ENCODE measurements around the gene KRTAP9-4. TPM values are rescaled to one million over a fixed set of nuclear protein-coding genes. Genes with fewer than 3 reads are reported as not detected.
"Not testable (repeated sequence)": the region's sequence is repeated elsewhere in the genome, so short reads cannot be mapped to it uniquely, and the experiment has no call there.

Gene KRTAP9-4
- polyA plus RNA-seq, 12 donors = not detected

- no peak for DNase-seq
These were observed 15.1 kb downstream of the KRTAP9-4 start for GRCh38 chr17:41264599-41264998.

GRCh38 chr17:41265078-41265477, 15.6 kb downstream of the KRTAP9-4 start, which contains the start of gene KRTAP9-6:
KRTAP9-6 (plus strand) TSS chr17:41265378; CDS start chr17:41265378, 0 bp downstream.
- no peak for DNase-seq

DNA sequence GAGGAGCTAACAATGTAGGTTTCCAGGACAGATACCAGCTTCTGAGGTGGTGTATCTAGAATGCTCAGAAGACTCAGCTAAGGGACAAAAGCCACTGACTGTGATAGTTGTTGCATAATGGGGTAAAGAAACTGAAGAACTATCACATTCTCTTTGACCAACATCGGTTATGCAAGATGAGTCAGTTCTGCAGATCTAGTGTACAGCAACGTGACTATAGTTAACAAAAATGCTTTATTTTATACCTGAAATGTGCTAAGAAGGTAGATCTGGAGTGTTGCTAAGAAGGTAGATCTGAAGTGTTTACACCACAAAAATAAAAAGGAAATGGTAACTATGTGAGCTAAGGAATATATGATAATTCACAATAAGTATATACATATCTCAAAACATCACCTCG, 18.2 kb downstream of the KRTAP9-4 start:
- no peak for DNase-seq

DNA sequence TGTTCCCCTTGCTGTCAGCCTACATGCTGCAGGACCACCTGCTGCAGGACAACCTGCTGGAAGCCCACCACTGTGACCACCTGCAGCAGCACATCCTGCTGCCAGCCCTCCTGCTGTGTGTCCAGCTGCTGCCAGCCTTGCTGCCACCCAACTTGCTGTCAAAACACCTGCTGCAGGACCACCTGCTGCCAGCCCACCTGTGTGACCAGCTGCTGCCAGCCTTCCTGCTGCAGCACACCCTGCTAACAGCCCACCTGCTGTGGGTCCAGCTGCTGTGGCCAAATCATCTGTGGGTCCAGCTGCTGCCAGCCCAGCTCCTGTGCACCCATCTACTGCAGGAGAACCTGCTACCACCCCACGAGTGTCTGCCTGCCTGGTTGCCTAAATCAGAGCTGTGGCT, 21.8 kb downstream of the KRTAP9-4 start:
- not testable (repeated sequence) for DNase-seq

DNA sequence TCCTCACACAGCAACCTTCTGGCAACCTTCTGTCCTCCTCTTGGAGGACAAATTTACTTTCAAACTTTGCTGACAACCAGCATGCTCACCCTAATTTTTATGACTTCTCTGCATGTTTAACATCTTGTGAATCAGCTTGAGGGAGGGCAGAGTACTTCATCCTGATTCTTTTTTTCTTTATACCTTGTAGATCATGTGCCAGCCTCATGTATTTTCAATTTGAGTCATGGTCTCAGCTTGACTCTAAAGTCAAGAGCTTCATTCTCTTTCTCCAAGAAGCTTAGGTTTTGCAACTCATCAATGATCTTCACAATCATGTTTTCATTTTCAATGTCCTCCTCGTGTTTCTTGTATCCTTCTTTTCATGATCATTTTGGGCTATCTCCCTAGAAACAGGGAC, 22.4 kb downstream of the KRTAP9-4 start:
- no peak for DNase-seq

- not testable (repeated sequence) for DNase-seq
These were observed 26.2 kb downstream of the KRTAP9-4 start, which contains the start of gene KRTAP9-7 for GRCh38 chr17:41275648-41276190. KRTAP9-7 (plus strand) TSS chr17:41275698; CDS start chr17:41275698, 0 bp downstream.

- no peak for DNase-seq
These were observed 28.9 kb downstream of the KRTAP9-4 start for GRCh38 chr17:41278176-41278955.

DNA sequence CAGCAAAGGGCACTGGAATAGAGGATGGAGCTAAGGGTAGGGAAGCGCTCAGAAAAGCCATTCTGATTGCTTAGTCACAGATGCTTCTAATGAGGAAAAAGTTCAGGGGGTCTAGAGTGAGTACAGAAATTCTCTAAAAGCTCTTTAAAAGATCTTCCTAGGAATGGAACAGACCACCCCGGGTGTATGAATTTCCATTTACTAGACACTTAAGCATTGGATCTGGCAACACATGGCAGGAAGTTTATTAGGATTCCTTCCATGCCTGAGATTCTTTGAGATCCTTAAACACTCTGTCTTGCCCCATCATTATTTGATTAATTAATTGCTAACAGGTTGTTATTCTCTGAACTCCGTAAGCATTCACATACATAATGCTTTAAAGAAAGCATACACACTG, 34.6 kb downstream of the KRTAP9-4 start:
- DNase-seq = no peak

GRCh38 chr17:41284546-41284945, 35.1 kb downstream of the KRTAP9-4 start:
- no peak for DNase-seq

DNA sequence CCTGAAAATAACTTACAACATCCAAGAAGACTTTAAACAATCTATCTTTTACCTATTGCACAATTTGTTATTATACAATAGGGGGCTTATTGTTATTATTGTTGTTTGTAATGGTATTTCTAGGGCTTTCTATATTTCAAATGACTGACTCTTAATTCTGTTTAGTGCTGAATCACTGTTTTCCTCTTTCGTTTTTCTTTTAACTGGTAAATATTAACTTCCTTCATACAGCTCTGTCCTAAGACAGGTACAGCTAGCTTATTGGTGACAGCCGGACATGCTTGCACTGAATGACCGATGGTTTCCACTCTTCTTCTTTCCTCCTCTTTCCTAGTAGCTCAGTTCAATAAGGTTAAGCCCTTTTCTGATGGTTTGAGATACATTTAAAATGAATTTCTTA, 37.6 kb downstream of the KRTAP9-4 start:
- DNase-seq = no peak

DNA sequence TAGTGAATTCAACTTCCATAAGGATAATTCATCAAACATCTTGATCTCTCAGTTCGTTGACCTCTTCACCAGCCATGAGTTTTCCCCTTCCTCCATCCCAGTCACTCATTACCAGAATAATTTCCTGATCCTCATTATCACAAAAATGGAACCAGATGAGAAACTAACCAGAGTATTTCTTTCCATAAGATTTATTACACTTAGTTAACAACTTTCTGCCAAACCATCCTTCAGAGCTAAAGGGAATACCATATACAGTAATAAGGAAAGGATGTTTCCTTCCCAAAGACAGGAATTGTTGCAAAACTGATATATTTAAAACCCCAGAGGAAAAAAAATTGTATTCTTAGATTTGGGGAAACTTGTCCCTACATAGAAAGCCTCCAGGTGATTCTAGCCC, 44.5 kb downstream of the KRTAP9-4 start:
- no peak for DNase-seq

- no peak for DNase-seq
These were observed 47.4 kb downstream of the KRTAP9-4 start for GRCh38 chr17:41296846-41297245.

- DNase-seq = no peak
These were observed 49.1 kb downstream of the KRTAP9-4 start for GRCh38 chr17:41298458-41299135.

Other genes starting within 250 kb of the KRTAP9-4 start
- gene KRTAP3-2, start 249.8 kb upstream of the KRTAP9-4 start, polyA plus RNA-seq (ENCODE audit: insufficient read length in 12 of 12) = 1 to 10 TPM in 4 of 12 donors, under 1 TPM in 5, not detected in 3; 0.22 to 1.4 (median 0.86) TPM
- not detected for gene KRTAP3-1, start 240.6 kb upstream of the KRTAP9-4 start, polyA plus RNA-seq (ENCODE audit: insufficient read length in 12 of 12)
- gene KRTAP1-5, start 222.5 kb upstream of the KRTAP9-4 start, polyA plus RNA-seq (ENCODE audit: insufficient read length in 12 of 12) = not detected
- gene KRTAP1-4, start 219.5 kb upstream of the KRTAP9-4 start, polyA plus RNA-seq (ENCODE audit: insufficient read length in 12 of 12) = not detected
- not detected for gene KRTAP1-3, start 214.8 kb upstream of the KRTAP9-4 start, polyA plus RNA-seq (ENCODE audit: insufficient read length in 12 of 12)
- gene KRTAP1-1, start 208.2 kb upstream of the KRTAP9-4 start, polyA plus RNA-seq (ENCODE audit: insufficient read length in 12 of 12) = not detected
- not detected for gene KRTAP2-1, start 202.4 kb upstream of the KRTAP9-4 start, polyA plus RNA-seq (ENCODE audit: insufficient read length in 12 of 12)
- gene KRTAP2-2, start 194.5 kb upstream of the KRTAP9-4 start, polyA plus RNA-seq (ENCODE audit: insufficient read length in 12 of 12) = not detected
- gene KRTAP2-3, start 189.6 kb upstream of the KRTAP9-4 start, polyA plus RNA-seq (ENCODE audit: insufficient read length in 12 of 12) = under 1 TPM in 2 of 12 donors, not detected in 10; 0.49 to 0.57 TPM
- not detected for gene KRTAP2-4, start 183.8 kb upstream of the KRTAP9-4 start, polyA plus RNA-seq (ENCODE audit: insufficient read length in 12 of 12)
- gene KRTAP4-7, start 165.5 kb upstream of the KRTAP9-4 start, polyA plus RNA-seq (ENCODE audit: insufficient read length in 12 of 12) = not detected
- gene KRTAP4-8, start 151.5 kb upstream of the KRTAP9-4 start, polyA plus RNA-seq (ENCODE audit: insufficient read length in 12 of 12) = not detected
- not detected for gene KRTAP4-16, start 147.5 kb upstream of the KRTAP9-4 start, polyA plus RNA-seq (ENCODE audit: insufficient read length in 12 of 12)
- gene KRTAP4-9, start 144.3 kb upstream of the KRTAP9-4 start, polyA plus RNA-seq (ENCODE audit: insufficient read length in 12 of 12) = not detected
- gene KRTAP4-11, start 131.3 kb upstream of the KRTAP9-4 start, polyA plus RNA-seq (ENCODE audit: insufficient read length in 12 of 12) = not detected
- gene KRTAP4-12, start 125.5 kb upstream of the KRTAP9-4 start, polyA plus RNA-seq (ENCODE audit: insufficient read length in 12 of 12) = not detected
- not detected for gene KRTAP4-6, start 109.1 kb upstream of the KRTAP9-4 start, polyA plus RNA-seq (ENCODE audit: insufficient read length in 12 of 12)
- gene KRTAP4-5, start 99.9 kb upstream of the KRTAP9-4 start, polyA plus RNA-seq (ENCODE audit: insufficient read length in 12 of 12) = not detected
- not detected for gene KRTAP4-4, start 88.9 kb upstream of the KRTAP9-4 start, polyA plus RNA-seq (ENCODE audit: insufficient read length in 12 of 12)
- not detected for gene KRTAP4-3, start 81.5 kb upstream of the KRTAP9-4 start, polyA plus RNA-seq (ENCODE audit: insufficient read length in 12 of 12)
- not detected for gene KRTAP4-2, start 71.5 kb upstream of the KRTAP9-4 start, polyA plus RNA-seq (ENCODE audit: insufficient read length in 12 of 12)
- gene KRTAP4-1, start 64.8 kb upstream of the KRTAP9-4 start, polyA plus RNA-seq (ENCODE audit: insufficient read length in 12 of 12) = not detected
- not detected for gene KRTAP9-1, start 59.8 kb upstream of the KRTAP9-4 start, polyA plus RNA-seq (ENCODE audit: insufficient read length in 12 of 12)
- not detected for gene KRTAP9-2, start 23.0 kb upstream of the KRTAP9-4 start, polyA plus RNA-seq (ENCODE audit: insufficient read length in 12 of 12)
- not detected for gene KRTAP9-3, start 17.2 kb upstream of the KRTAP9-4 start, polyA plus RNA-seq (ENCODE audit: insufficient read length in 12 of 12)
- gene KRTAP9-8, start 11.7 kb upstream of the KRTAP9-4 start, polyA plus RNA-seq (ENCODE audit: insufficient read length in 12 of 12) = not detected
- gene KRTAP9-9, start 5.7 kb downstream of the KRTAP9-4 start, polyA plus RNA-seq (ENCODE audit: insufficient read length in 12 of 12) = not detected
- gene KRTAP9-6, start 15.7 kb downstream of the KRTAP9-4 start, polyA plus RNA-seq (ENCODE audit: insufficient read length in 12 of 12) = under 1 TPM in 7 of 12 donors, not detected in 5; 0.11 to 0.65 (median 0.24) TPM
- gene KRTAP9-7, start 26.0 kb downstream of the KRTAP9-4 start, polyA plus RNA-seq (ENCODE audit: insufficient read length in 12 of 12) = not detected
- gene KRTAP29-1, start 53.2 kb downstream of the KRTAP9-4 start, polyA plus RNA-seq (ENCODE audit: insufficient read length in 12 of 12) = not detected
- not detected for gene KRTAP16-1, start 59.6 kb downstream of the KRTAP9-4 start, polyA plus RNA-seq (ENCODE audit: insufficient read length in 12 of 12)
- not detected for gene KRTAP17-1, start 66.0 kb downstream of the KRTAP9-4 start, polyA plus RNA-seq (ENCODE audit: insufficient read length in 12 of 12)
- not detected for gene KRT33A, start 101.1 kb downstream of the KRTAP9-4 start, polyA plus RNA-seq (ENCODE audit: insufficient read length in 12 of 12)
- gene KRT33B, start 120.1 kb downstream of the KRTAP9-4 start, polyA plus RNA-seq (ENCODE audit: insufficient read length in 12 of 12) = under 1 TPM in 3 of 12 donors, not detected in 9; 0.13 to 0.15 (median 0.14) TPM
- gene KRT34, start 132.6 kb downstream of the KRTAP9-4 start, polyA plus RNA-seq (ENCODE audit: insufficient read length in 12 of 12) = under 1 TPM in 1 of 12 donors, not detected in 11; 0.33 TPM
- gene KRT31, start 147.9 kb downstream of the KRTAP9-4 start, polyA plus RNA-seq (ENCODE audit: insufficient read length in 12 of 12) = 1 to 10 TPM in 10 of 12 donors, not detected in 2; 3.5 to 6.3 (median 4.4) TPM
- gene KRT37, start 174.9 kb downstream of the KRTAP9-4 start, polyA plus RNA-seq (ENCODE audit: insufficient read length in 12 of 12) = under 1 TPM in 1 of 12 donors, not detected in 11; 0.29 TPM
- gene KRT38, start 191.3 kb downstream of the KRTAP9-4 start, polyA plus RNA-seq (ENCODE audit: insufficient read length in 12 of 12) = not detected
- under 1 TPM in 1 of 12 donors, not detected in 11; 0.55 TPM for gene KRT32, start 217.7 kb downstream of the KRTAP9-4 start, polyA plus RNA-seq (ENCODE audit: insufficient read length in 12 of 12)
- gene KRT35, start 231.5 kb downstream of the KRTAP9-4 start, polyA plus RNA-seq (ENCODE audit: insufficient read length in 12 of 12) = under 1 TPM in 1 of 12 donors, not detected in 11; 0.11 TPM
- under 1 TPM in 1 of 12 donors, not detected in 11; 0.23 TPM for gene KRT36, start 240.2 kb downstream of the KRTAP9-4 start, polyA plus RNA-seq (ENCODE audit: insufficient read length in 12 of 12)

Measured in muscle of arm (tissue), 12 donors.